Endothelial cell of umbilical vein (primary cell): ENCODE data around the gene MDGA2. TPM values are rescaled to one million over a fixed set of nuclear protein-coding genes. Genes with fewer than 3 reads are reported as not detected.

Experiments
- BruUV-seq: library from RNA; stranded (reverse); fragments of 400-500 nt; replicated peaks from 2 replicates; lab custom pipeline; 2021; lab: Mats Ljungman, UMichigan
- CTCF ChIA-PET: fragments of 300-600, 350-600 bp; sonication (Branson Sonifier 250); formaldehyde crosslinking; loops from one replicate; lab custom pipeline; 2021; ENCODE audit warnings: antibody characterized with exemption, inconsistent platforms; lab: Charles Lee
- POLR2A ChIA-PET: fragments of 300-600, 350-600 bp; sonication (Branson Sonifier 250); formaldehyde crosslinking; loops from one replicate; lab custom pipeline; 2021; ENCODE audit warnings: antibody characterized with exemption, inconsistent platforms; lab: Charles Lee
- DNase-seq: peaks from one replicate; pipeline ENCODE4 v3.0.0-alpha.2; 2011; ENCODE audit warnings: low read depth, low spot score
- FAIRE-seq: peaks from 2 replicates; lab custom pipeline; 2011; peaks lifted over from hg19 to GRCh38; lab: Jason Lieb, UNC
- H2AFZ ChIP-seq: 2 replicates; pipeline ENCODE4 v1.6.0; 2012; ENCODE audit warnings: low read depth, low read length, control low read depth, inconsistent platforms
- H3K27ac ChIP-seq: 2 replicates; pipeline ENCODE4 v1.5.1; 2011; ENCODE audit warnings: low read depth, mild to moderate bottlenecking, control low read depth, low read length, moderate library complexity; ENCODE audit not compliant: insufficient read depth
- H3K27me3 ChIP-seq, 2 experiments: 2 replicates each; pipeline versions ENCODE4 v1.6.0 to v1.6.1; 2011; ENCODE audit warnings: low read length in 2 of 2, mixed read lengths in 1 of 2; ENCODE audit not compliant: control insufficient read depth in 2 of 2, insufficient read depth in 2 of 2
- H3K36me3 ChIP-seq, 2 experiments: 2 replicates in 1 of 2; 3 replicates in 1 of 2; pipeline ENCODE4 v1.5.1; 2011; ENCODE audit warnings: low read length in 2 of 2, mild to moderate bottlenecking in 1 of 2, moderate library complexity in 1 of 2; ENCODE audit not compliant: control insufficient read depth in 2 of 2, insufficient read depth in 2 of 2; ENCODE audit errors: extremely low read depth in 1 of 2
- H3K4me1 ChIP-seq: 3 replicates; pipeline ENCODE4 v1.5.1; 2011; ENCODE audit warnings: mild to moderate bottlenecking, low read length; ENCODE audit not compliant: control insufficient read depth, insufficient read depth; ENCODE audit errors: extremely low read depth
- H3K4me2 ChIP-seq: 2 replicates; pipeline ENCODE4 v1.6.1; 2011; ENCODE audit warnings: low read length, control low read depth, mixed read lengths; ENCODE audit not compliant: insufficient read depth
- H3K4me3 ChIP-seq, 3 experiments: fragments of 200-600 bp in 1 of 3; sonication (generic), shearing (Covaris generic) in 1 of 3; replicated peaks in 1 of 3; 2 replicates each; pipeline ENCODE4 v1.5.1; 2011 to 2016; ENCODE audit warnings: control low read depth in 3 of 3, low read length in 3 of 3, mild to moderate bottlenecking in 2 of 3, inconsistent platforms in 1 of 3, low read depth in 1 of 3, moderate library complexity in 1 of 3; ENCODE audit not compliant: insufficient read depth in 1 of 3
- H3K79me2 ChIP-seq: 2 replicates; pipeline ENCODE4 v1.6.0; 2012; ENCODE audit warnings: low read length, inconsistent platforms; ENCODE audit not compliant: control insufficient read depth, insufficient read depth
- H3K9ac ChIP-seq: replicated peaks from 2 replicates; pipeline ENCODE3; 2011; ENCODE audit warnings: low read length, control low read depth; ENCODE audit not compliant: insufficient read depth; ENCODE audit errors: extremely low read depth
- H3K9me1 ChIP-seq: replicated peaks from 3 replicates; pipeline ENCODE4 v1.6.0; 2011; ENCODE audit warnings: mild to moderate bottlenecking, low read length; ENCODE audit not compliant: control insufficient read depth, insufficient read depth; ENCODE audit errors: extremely low read depth
- H3K9me3 ChIP-seq: replicated peaks from 2 replicates; pipeline ENCODE4 v1.5.1; 2012; ENCODE audit warnings: low read length, inconsistent platforms; ENCODE audit not compliant: control insufficient read depth, insufficient read depth
- H4K20me1 ChIP-seq: replicated peaks from 2 replicates; pipeline ENCODE3; 2011; ENCODE audit warnings: mild to moderate bottlenecking, low read length; ENCODE audit not compliant: control insufficient read depth, insufficient read depth; ENCODE audit errors: extremely low read depth
- EZH2 ChIP-seq: IDR thresholded peaks from 2 replicates; pipeline ENCODE4 v1.6.1; 2012; ENCODE audit warnings: borderline replicate concordance, low read depth, mild to moderate bottlenecking, moderate library complexity, low read length, inconsistent platforms; ENCODE audit not compliant: severe bottlenecking
- FOS ChIP-seq: IDR thresholded peaks from 2 replicates; pipeline ENCODE4 v1.6.1; 2011; ENCODE audit warnings: mild to moderate bottlenecking, low read length, moderate library complexity, borderline replicate concordance; ENCODE audit not compliant: insufficient read depth
- GATA2 ChIP-seq: IDR thresholded peaks from 2 replicates; pipeline ENCODE4 v1.7.0; 2011; ENCODE audit warnings: low read depth, mild to moderate bottlenecking, moderate library complexity, mixed read lengths, low read length; ENCODE audit not compliant: insufficient read length, insufficient read depth
- JUN ChIP-seq: IDR thresholded peaks from 2 replicates; pipeline ENCODE4 v1.6.1; 2011; ENCODE audit warnings: borderline replicate concordance, low read depth; ENCODE audit not compliant: insufficient read length, insufficient read depth
- MYC ChIP-seq: IDR thresholded peaks from one replicate; pipeline ENCODE4 v1.6.1; 2011; ENCODE audit warnings: mild to moderate bottlenecking, low read depth, low read length
- POLR2A ChIP-seq: IDR thresholded peaks from 2 replicates; pipeline ENCODE4 v1.6.1; 2012; ENCODE audit warnings: low read depth, mild to moderate bottlenecking, control low read depth, low read length
- POLR2AphosphoS5 ChIP-seq: IDR thresholded peaks from 2 replicates; pipeline ENCODE4 v1.6.1; 2012; ENCODE audit warnings: low read depth, mild to moderate bottlenecking, control low read depth, low read length, moderate library complexity; ENCODE audit not compliant: insufficient read depth
- dilution Hi-C: fragments of 300-500 bp; cut with MboI; formaldehyde crosslinking; loops from one replicate; pipeline ENCODE4 v1.15.0; 2019; ENCODE audit warnings: low sequenced_read_pairs; ENCODE audit not compliant: extremely low pct_ligation_motif_present
- intact Hi-C: fragments of 100-400 bp; cut with micrococcal nuclease; formaldehyde crosslinking; loops from one replicate; pipeline ENCODE4 v1.10.0; 2022
- polyA plus RNA-seq, 4 experiments: library from polyadenylated mRNA; depleted of rRNA in 3 of 4; stranded (reverse) in 3 of 4; unstranded in 1 of 4; fragments of >200 nt; gene quantifications; 2 replicates each; pipeline versions ENCODE4 v1.2.1 to v1.2.3, GENCODE V29; 2011 to 2012; ENCODE audit warnings: missing spikeins in 1 of 4
- total RNA-seq: library from RNA; stranded (reverse); gene quantifications from 2 replicates; pipeline ENCODE4 v1.2.3, GENCODE V29; 2021
- TF ChIP-seq, protein P1 (sequence below), 2 donors: IDR thresholded peaks; 1 replicate in 1 of 2; 2 replicates in 1 of 2; pipeline ENCODE4 v1.5.1; 2011; ENCODE audit warnings: low read length in 2 of 2, mild to moderate bottlenecking in 2 of 2, moderate library complexity in 2 of 2, control low read depth in 1 of 2, inconsistent platforms in 1 of 2, low read depth in 1 of 2; ENCODE audit not compliant: insufficient read depth in 1 of 2; ENCODE audit errors: extremely low read depth in 1 of 2

MDGA2 gene
- total and polyA plus RNA-seq, 2 donors (not counting 3 experiments of a cell fraction or from before 2014, with no cell fraction given) = not detected

DNA sequence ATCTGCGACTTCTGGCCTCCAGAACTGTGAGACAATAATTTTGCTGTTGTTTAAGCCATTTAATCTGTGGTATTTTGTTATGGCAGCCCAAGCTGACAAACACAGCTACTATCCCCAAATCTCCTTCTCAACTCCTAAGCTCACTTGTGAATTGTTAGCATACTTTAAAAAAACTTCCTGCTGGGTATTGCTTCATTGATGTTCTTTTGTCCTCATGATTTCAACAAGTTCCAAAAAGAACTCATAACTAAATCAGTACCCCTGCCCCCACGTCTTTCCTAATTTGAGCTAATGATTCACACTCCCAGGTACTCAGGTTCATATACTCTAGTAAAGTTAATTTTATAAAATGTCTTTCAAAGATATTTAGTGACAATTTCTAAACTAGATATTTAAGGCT lies 125.5 kb downstream of the MDGA2 start:
- Histone ChIP-seq H3K9ac (no peak overlapping the region), H3K36me3 (no peaks in the 10 kb centered on the region), H3K27me3 (no peaks in the 10 kb centered on the region), H4K20me1 (no peaks in the 10 kb centered on the region), H3K4me3 (no peak overlapping the region), H2AFZ (no peak overlapping the region), H3K79me2 (no peaks in the 10 kb centered on the region), H3K27ac (no peak overlapping the region), H3K9me3 (no peaks in the 10 kb centered on the region), H3K4me2 (no peak overlapping the region), H3K4me1 (no peaks in the 10 kb centered on the region), H3K9me1 (no peaks in the 10 kb centered on the region)
- CTCF ChIA-PET = no interaction called here
- no peak for TF ChIP-seq MYC
- TF ChIP-seq FOS = no peak
- TF ChIP-seq, protein P1, sequence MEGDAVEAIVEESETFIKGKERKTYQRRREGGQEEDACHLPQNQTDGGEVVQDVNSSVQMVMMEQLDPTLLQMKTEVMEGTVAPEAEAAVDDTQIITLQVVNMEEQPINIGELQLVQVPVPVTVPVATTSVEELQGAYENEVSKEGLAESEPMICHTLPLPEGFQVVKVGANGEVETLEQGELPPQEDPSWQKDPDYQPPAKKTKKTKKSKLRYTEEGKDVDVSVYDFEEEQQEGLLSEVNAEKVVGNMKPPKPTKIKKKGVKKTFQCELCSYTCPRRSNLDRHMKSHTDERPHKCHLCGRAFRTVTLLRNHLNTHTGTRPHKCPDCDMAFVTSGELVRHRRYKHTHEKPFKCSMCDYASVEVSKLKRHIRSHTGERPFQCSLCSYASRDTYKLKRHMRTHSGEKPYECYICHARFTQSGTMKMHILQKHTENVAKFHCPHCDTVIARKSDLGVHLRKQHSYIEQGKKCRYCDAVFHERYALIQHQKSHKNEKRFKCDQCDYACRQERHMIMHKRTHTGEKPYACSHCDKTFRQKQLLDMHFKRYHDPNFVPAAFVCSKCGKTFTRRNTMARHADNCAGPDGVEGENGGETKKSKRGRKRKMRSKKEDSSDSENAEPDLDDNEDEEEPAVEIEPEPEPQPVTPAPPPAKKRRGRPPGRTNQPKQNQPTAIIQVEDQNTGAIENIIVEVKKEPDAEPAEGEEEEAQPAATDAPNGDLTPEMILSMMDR (IDR thresholded peaks at IDR 0.05; ENCODE audit: extremely low read depth in 1 of 2, insufficient read depth in 1 of 2, low read depth in 1 of 2, low read length in 2 of 2) = no peak
- FAIRE-seq (no peak), DNase-seq (no peak)
- intact Hi-C loops = no loop called here
- dilution Hi-C loops = no loop called here
- BruUV-seq = no TSS peak
- POLR2A ChIA-PET = no interaction called here

DNA sequence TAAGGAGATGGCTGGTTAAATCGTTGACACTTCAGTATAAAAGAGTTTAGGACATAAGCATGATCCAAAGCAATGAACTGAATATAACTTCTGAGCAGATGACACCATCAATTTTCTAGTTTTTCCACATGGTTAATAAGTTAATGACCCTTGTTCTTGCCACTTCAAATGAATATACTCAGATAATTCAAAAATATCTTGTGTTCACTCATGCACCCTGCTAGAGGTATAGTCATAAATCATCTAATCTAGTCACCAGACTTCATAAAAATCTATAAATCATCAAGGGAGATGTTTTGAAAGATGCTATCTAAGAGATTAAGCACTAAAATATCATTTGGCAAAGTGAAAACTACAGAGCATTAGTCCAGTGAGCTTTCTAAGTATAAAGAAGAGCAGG lies 131.9 kb downstream of the MDGA2 start:
- TF ChIP-seq EZH2 (no peak), POLR2A (no peak), JUN (no peak), POLR2AphosphoS5 (no peak), MYC (no peak), GATA2 (no peak)
- TF ChIP-seq, protein P1 (IDR thresholded peaks at IDR 0.05; ENCODE audit: extremely low read depth in 1 of 2, insufficient read depth in 1 of 2, low read depth in 1 of 2, low read length in 2 of 2) = no peak
- Histone ChIP-seq H3K9me1 (no peaks in the 10 kb centered on the region), H2AFZ (no peak overlapping the region), H3K4me3 (no peak overlapping the region), H3K4me1 (no peaks in the 10 kb centered on the region), H3K9ac (no peak overlapping the region), H3K27ac (no peak overlapping the region), H3K4me2 (no peak overlapping the region), H4K20me1 (no peaks in the 10 kb centered on the region), H3K27me3 (no peaks in the 10 kb centered on the region), H3K79me2 (no peaks in the 10 kb centered on the region), H3K9me3 (no peaks in the 10 kb centered on the region), H3K36me3 (no peaks in the 10 kb centered on the region)
- no TSS peak for BruUV-seq
- DNase-seq = no peak
- intact Hi-C loops = no loop called here
- dilution Hi-C loops = no loop called here
- CTCF ChIA-PET = no interaction called here
- no peak for FAIRE-seq
- POLR2A ChIA-PET = no interaction called here
